Right renal pelvis (tissue), 4 donors: Measurements from ENCODE around the gene RBM39. TPM values are rescaled to one million over a fixed set of nuclear protein-coding genes. Genes with fewer than 3 reads are reported as not detected.
"Not testable (repeated sequence)": the region's sequence is repeated elsewhere in the genome, so short reads cannot be mapped to it uniquely, and the experiment has no call there.

ENCODE experiments used
- DNase-seq, 4 donors: peaks; one replicate each; pipeline ENCODE4 v3.0.0-alpha.2; 2013; ENCODE audit warnings: low read depth in 4 of 4, low spot score in 3 of 4, missing footprints in 1 of 4
- polyA plus RNA-seq, 4 donors: library from polyadenylated mRNA; unstranded; fragments of 120-200 nt; gene quantifications; one replicate each; pipeline ENCODE4 v1.2.1, GENCODE V29; 2013; ENCODE audit not compliant: insufficient read length in 4 of 4

RBM39 gene
- polyA plus RNA-seq, 4 donors, result 497 to 603 (median 575) TPM

DNA sequence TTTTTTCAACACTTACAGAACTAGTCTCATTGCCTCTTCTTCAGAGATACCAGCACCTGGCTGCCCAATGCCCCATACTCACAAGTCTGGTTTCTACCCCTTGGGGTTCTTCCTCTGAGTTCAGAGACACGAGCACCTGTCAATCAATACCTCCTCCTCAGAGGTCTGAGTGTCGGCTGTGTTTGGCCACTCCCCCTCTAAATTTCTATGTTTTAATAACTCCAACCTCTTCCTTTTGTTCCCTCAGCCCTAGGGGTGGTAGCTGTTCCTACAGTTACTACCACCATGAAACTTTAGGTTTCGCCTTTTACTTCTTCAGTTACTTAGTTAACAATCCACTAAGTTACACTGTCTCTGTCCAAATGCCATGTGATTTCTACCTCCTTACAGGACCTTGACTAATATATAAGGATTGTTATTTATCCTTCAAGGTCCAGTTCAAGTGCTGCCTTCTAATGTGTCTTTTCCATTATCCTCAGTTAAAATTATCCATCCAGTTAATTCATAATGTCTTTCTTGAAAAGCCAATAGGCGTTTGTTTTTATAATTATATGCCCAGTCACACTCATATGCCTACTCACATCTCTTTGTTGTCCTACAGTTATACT lies 15.1 kb upstream of the RBM39 start:
- no peak for DNase-seq

DNA sequence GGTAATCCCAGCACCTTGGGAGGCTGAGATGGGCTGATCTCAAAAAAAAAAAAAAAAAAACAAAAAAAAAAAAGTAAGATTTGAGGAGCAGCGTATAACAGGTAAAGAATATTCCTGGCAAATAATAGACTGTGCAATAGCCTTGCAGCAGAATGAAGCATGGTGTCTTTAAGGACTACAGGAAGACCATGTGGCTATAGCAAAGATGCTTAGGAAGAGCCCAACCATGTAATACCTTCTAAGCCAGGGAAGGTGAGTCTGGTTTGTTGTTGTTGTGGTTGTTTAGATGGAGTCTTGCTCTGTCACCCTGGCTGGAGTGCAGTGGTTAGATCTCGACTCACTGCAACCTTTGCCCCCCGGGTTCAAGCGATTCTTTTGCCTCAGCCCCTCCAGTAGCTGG lies 14.3 kb upstream of the RBM39 start:
- DNase-seq, result no peak

DNA sequence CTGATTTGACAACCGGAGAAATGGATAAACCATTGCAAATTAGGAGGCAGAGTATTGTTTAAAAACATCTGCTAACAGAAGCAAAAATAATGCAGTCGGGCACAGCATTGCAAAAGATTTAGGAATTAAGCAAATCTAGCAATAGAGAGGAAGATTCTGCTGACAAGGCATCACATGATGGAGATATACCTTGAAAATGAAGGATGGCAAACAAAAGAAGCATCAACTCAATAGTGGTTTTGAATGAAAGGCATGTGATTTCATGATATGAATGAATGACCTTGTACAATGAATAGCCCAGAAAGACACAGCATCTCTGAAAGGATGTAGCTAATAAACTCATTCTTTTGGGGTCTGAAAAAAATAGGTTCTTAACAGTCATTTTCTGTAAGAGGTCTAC lies 8.6 kb upstream of the RBM39 start:
- DNase-seq, result no peak

GRCh38 chr20:35744492-35744841 lies 2.4 kb upstream of the RBM39 start:
- not testable (repeated sequence) for DNase-seq

GRCh38 chr20:35743693-35744491 lies 1.8 kb upstream of the RBM39 start:
- no peak for DNase-seq

GRCh38 chr20:35742741-35743523 lies 872 bp upstream of the RBM39 start:
- no peak for DNase-seq

- no peak for DNase-seq
These were observed 2.5 kb downstream of the RBM39 start for GRCh38 chr20:35739294-35740163.

DNA sequence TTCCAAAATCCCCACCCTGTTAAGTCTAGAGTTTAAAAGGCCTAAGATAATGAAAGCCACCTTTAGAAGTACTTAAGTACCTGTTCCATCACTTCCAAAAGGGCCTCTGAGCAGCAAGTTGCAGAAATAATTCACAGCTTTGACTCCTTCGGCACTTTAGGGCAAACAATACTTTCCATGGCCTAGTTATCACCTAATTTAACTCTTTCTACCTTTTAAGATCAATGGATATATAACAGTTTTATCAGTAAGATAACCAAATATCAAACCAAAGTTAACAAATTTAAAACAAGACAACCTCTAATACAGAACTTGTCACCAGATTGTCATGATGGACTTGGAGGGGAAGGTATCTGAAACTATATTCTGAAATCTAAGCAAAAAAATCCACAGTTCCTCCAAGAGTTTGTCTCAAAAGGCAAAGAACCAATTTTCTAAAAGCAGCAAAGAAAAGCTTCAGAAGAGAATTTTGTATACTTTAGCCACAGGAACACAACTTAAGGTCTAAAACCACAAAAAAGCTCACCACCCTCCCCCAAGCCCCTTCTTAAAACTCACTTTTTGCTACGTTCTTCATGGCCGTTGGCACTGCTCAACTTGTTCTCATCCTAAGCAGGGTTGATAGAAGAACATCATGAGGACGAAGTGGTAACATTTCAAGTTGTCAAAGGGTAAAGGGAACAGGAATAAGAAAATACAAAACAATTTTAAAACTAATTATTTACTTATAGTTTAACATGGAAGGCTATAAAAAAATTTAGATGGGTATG lies 3.5 kb downstream of the RBM39 start:
- no peak for DNase-seq

DNA sequence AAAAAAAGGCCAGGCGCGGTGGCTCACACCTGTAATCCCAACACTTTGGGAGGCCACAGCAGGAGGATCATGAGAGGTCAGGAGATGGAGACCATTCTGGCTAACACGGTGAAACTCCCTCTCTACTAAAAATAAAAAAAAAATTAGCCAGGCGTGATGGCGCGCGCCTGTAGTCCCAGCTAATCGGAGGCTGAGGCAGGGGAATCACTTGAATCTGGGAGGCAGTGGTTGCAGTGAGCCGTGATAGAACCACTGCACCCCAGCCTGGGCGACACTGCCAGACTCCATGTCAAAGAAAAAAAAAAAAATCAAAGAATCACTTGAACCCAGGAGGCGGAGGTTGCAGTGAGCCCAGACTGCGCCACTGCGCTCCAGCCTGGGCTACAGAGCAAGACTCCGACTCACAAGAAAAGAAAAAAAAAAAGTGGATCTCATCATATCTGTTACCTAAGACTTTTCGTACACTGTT lies 4.2 kb downstream of the RBM39 start:
- DNase-seq, result no peak

DNA sequence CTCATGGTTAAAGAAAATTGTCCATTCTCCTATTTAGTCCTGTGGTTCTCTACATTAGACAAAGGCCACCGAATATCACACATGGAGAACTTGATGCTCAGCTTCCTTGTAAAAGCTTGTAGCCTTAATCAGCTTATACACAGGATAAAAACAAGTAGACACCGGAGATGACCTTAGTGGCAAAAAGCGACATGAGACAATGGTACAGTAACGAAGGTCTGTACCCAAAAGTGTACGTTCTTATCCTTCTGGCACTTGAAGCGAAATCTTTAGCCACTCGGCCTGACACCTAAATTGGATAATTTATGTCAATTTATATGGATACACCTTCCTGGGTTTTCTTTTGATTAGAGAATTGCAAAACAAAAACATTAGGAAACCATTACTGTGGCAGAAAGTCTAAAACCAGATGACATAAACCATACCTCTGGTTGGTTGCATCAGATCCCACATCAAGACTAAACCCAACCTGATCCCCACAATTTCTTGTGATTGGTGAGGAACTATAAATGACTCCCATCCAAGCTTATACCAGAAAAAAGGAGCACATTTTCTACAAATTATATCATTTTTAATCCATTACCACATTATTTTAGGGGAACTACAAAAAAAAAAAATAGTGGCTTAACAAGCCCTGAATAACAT lies 6.1 kb downstream of the RBM39 start:
- DNase-seq, result no peak

DNA sequence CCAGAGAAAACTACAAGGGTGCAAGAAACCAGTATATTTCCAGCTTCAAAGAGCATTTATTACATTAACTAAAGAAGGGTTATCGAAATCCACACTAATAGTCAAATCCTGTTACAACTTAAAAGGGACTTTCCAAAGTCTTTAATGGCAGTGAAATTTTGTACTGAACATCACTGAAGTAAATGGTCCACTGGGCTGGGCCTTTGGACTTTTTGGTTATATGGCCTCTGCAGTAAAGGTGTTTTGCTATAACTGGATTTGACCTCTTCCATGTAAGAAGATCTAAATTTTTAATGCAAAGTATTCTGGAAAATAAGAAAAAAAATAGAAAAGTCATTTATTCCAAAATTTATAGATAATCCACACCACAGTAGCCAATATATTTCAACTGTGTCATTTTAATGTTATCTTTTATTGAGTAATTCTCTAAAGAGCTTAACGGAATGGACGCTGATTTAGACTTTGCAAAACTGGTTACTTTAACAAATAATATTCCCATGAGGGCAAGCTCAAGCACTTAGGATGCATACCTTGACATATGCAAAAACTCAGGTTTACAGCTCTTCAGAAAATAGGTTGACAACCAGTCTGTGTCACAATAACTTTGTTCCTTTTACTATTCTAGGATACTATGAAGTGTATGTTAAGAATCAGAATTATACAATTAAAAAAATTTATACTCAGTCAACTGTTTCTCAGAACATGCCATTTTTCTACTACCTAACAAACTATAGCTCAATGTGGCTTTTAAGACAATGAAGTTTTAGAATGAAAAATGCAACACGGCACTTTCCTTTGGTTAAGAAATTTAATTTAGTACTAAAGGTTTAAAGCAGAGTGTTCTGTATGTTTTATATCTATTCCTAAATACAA lies 7.0 kb downstream of the RBM39 start:
- DNase-seq, result no peak

- no peak for DNase-seq
These were observed 7.7 kb downstream of the RBM39 start for GRCh38 chr20:35734374-35734773.

- DNase-seq, result no peak
These were observed 9.4 kb downstream of the RBM39 start for GRCh38 chr20:35732644-35732982.

GRCh38 chr20:35731862-35732643 lies 10.0 kb downstream of the RBM39 start:
- DNase-seq, result no peak

DNA sequence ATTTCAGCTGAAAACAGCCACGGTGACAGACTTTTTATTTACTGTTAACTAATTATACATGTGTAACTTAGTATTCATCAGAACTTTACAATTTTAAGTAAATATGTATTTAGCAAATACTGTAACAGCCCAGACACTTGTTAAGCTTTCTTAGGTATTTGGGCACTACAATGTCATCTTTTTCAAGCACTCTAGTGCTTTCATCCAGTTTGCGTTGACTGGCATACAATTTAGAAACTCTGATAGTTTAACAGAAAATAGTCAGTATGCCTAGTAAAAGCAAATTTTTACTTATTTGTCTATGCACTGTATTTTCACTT lies 10.6 kb downstream of the RBM39 start:
- DNase-seq, result no peak

GRCh38 chr20:35730583-35731468 lies 11.2 kb downstream of the RBM39 start:
- no peak for DNase-seq
